Hematopoietic multipotent progenitor cell treated with erythropoietin and hydrocortisone succinate and interleukin-3 and kit ligand, for 17 days (in vitro differentiated cells): ENCODE measurements around the gene FAT3.

Source experiments
- DNase-seq: peaks from one replicate; pipeline ENCODE4 v3.0.0-alpha.2; 2015; ENCODE audit warnings: low spot score

The FAT3 gene

GRCh38 chr11:92224407-92225124 is at the start of gene FAT3:
Gene FAT3, plus strand, starts transcription at chr11:92224818. Its CDS starts 127,295 bp downstream, at chr11:92352113.
- DNase-seq = no peak

- DNase-seq = no peak
Measured at GRCh38 chr11:92179017-92179670, 45.5 kb upstream of the FAT3 start.

- DNase-seq = no peak
Measured at GRCh38 chr11:92180226-92180625, 44.4 kb upstream of the FAT3 start.

GRCh38 chr11:92180664-92181251 is 43.9 kb upstream of the FAT3 start:
- no peak for DNase-seq

GRCh38 chr11:92190535-92191206 is 33.9 kb upstream of the FAT3 start:
- DNase-seq = no peak

GRCh38 chr11:92192141-92192540 is 32.5 kb upstream of the FAT3 start:
- no peak for DNase-seq

- no peak for DNase-seq
Measured at GRCh38 chr11:92198268-92198667, 26.4 kb upstream of the FAT3 start.

GRCh38 chr11:92199991-92200390 is 24.6 kb upstream of the FAT3 start:
- no peak for DNase-seq

GRCh38 chr11:92204731-92205130 is 19.9 kb upstream of the FAT3 start:
- DNase-seq = no peak

- DNase-seq = no peak
Measured at GRCh38 chr11:92206441-92206840, 18.2 kb upstream of the FAT3 start.

GRCh38 chr11:92211576-92212167 is 12.9 kb upstream of the FAT3 start:
- no peak for DNase-seq

GRCh38 chr11:92212530-92212929 is 12.1 kb upstream of the FAT3 start:
- no peak for DNase-seq

- no peak for DNase-seq
Measured at GRCh38 chr11:92216789-92217188, 7.8 kb upstream of the FAT3 start.

- DNase-seq = no peak
Measured at GRCh38 chr11:92219476-92219875, 5.1 kb upstream of the FAT3 start.

- DNase-seq = no peak
Measured at GRCh38 chr11:92222701-92223100, 1.9 kb upstream of the FAT3 start.

GRCh38 chr11:92224054-92224406 is 588 bp upstream of the FAT3 start:
- DNase-seq = no peak

- no peak for DNase-seq
Measured at GRCh38 chr11:92225125-92225567, 528 bp downstream of the FAT3 start.

GRCh38 chr11:92225568-92226330 is 1.1 kb downstream of the FAT3 start:
- no peak for DNase-seq

GRCh38 chr11:92226331-92227229 is 2.0 kb downstream of the FAT3 start:
- no peak for DNase-seq

- no peak for DNase-seq
Measured at GRCh38 chr11:92227230-92227814, 2.7 kb downstream of the FAT3 start.
